ENCODE data around the gene POLR2J3.
"Not testable (repeated sequence)": the region's sequence is repeated elsewhere in the genome, so short reads cannot be mapped to it uniquely, and the experiment has no call there.

The POLR2J3 gene

DNA sequence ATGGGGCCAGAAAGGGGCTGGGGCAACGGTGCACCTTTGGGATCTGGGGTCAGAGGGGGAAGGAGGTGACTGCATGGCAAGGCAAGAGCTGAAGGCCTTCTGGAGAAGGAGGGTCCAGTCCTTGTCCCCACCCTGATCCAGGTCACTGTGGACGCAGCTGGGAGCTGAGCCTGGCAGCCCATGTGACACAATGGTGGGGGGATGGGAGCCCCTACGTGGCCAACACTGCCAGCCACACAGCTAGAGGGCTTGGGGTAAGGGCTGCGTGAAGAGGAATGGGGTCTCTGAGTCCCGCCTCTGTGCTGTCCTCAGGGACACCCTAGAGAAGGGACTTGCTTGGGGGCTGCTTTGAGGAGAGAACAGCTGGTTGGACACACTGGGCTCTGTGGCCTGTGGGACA, 9.3 kb upstream of the POLR2J3 start:
- DNase-seq: not testable (repeated sequence)

DNA sequence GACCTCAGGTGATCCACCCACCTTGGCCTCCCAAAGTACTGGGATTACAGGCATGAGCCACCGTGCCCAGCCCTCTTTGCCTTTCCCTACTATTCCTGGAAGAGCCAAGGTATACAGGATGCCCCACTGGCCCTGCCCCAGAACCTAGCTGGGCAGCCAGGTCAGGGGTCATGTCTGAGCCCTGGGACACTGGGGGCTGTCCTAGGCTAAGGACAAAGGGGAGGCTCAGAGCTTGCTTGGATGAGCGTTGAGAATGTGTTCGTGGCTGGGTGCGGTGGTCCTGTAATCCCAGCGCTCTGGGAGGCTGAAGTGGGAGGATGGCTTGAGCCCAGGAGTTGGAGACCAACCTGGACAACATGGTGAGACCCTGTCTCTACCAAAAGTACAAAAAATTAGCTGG, 6.1 kb upstream of the POLR2J3 start:
- DNase-seq: peak; percentile 58

DNA sequence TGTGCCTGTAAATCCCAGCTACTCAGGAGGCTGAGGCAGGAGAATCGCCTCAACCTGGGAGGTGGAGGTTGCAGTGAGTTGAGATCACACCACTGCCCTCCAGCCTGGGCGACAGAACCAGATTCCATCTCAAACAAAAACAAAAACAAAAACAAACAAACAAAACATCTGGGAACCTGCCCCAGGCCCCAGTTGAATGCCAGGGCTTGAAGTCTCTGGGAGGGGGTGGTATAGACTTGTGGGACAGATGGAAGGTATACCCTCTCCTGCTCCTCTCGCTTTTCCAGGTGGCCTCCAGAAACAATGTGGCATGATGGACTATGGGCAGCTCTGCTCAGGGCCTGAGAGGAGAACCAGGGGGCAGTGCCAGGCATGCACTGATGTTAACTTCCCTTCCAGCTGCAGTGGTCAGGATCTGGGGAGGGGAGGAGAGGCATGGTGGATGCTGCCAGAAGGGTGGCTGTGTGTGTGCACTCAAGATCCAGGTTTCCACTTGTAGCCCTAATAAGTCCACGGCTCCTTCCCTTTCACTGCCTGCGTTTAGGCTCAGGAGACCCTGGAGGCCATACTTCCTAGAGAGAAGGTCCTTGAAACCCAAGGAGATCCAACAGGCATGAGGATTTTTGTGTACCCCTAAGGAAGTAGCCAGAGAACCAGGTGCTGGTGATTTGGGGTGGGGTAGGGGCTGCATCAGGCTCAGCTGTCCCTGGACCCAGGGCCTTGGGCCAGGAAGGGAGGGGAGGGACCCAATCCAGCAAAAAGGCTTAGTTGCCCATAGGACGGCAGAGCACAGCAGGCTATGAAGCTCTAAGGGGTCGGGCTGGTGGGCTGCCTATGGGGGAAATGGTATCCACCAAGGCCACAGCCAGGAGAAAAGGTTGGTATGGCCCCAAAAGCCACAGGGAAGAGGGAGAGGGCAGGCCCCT, 5.2 kb upstream of the POLR2J3 start:
- peak; percentile 52 for DNase-seq

DNA sequence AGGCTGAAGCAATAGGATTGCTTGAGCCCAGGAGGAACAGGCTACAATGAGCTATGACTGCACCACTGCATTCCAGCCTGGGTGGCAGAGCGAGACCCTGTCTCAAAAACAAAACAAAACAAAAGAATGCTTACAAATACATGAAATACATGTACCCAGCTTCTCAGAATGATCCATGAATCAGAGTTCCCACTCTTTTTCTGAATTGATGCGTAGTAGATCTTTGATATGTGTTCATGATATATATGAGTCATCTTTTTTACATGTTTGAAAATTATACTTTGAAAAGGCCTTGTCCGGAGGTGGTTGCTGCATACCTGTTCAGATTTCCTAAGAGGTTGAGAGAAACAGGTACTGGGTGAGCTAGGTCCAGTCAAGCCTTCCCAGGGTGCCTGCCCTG, 4.0 kb upstream of the POLR2J3 start:
- DNase-seq: not testable (repeated sequence)

DNA sequence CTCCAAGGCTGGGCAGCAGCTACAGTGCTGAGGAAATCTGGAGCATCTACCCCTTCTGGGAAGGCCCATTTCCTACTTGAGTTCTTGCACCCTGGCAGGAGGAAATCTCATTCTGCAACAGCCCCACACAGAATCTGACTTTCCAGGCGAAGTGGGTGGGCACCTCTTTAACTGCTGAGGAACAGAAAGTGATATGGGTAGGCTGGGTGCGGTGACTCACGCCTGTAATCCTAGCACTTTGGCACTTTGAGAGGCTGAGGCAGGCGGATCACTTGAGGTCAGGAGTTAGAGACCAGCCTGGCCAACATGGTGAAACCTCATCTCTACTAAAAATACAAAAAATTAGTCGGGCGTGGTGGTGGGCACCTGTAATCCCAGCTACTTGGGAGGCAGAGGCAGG, 2.2 kb upstream of the POLR2J3 start:
- DNase-seq: not testable (repeated sequence)

DNA sequence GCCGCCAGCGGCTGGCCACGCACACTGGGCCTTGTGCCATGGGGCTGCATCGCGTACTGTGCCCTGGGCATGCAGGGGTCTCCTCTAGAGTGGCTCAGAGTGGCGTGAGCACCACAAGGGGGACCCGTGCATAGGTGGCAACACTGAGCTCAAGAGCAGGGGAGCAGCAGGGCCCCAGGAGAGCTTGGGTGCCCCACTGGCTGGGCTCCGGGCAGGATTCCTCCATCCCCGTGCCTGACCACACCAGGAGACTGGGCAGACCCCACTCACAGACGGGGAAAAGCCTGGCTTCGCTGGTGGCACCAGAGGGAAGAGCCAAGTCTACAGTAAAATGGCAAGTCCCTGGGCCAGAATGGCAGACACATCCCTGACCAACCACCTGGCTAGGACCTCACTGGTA, 3.8 kb downstream of the POLR2J3 start:
- DNase-seq: not testable (repeated sequence)

DNA sequence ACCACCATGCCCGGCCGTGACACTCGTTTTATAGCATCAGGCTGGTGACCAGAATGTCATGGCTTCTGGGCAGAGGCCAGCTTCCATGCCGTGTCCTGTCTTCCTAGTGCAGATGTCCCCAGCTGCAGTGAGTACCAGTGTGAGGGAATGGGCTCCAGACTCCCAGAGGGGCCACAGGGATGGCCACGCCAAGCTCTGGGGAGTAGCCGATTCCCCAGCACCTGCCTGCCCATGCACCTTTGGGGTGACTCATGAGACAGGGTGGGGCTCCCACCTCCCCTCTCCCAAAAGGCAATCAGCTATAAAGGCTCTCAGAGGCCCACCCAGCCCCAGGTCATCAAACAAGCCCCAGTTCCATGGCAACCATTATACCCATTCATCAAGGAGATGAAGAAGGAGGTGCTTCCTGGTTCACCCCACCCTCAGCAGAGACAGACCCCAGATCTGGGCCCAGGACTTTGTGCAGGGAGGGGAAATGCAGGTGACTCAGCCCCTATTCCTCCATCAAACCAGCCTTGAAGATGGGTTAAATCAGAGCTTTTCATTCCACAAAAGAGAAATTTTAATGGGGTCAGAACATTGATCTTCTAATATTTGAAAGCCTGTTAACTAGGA, 21.5 kb downstream of the POLR2J3 start, which contains the start of gene SPDYE2:
Gene SPDYE2, plus strand, starts transcription at position 419 of the 615 bp plus-strand sequence. CDS start 2,030 bp downstream, outside the sequence.
- DNase-seq: not testable (repeated sequence)

DNA sequence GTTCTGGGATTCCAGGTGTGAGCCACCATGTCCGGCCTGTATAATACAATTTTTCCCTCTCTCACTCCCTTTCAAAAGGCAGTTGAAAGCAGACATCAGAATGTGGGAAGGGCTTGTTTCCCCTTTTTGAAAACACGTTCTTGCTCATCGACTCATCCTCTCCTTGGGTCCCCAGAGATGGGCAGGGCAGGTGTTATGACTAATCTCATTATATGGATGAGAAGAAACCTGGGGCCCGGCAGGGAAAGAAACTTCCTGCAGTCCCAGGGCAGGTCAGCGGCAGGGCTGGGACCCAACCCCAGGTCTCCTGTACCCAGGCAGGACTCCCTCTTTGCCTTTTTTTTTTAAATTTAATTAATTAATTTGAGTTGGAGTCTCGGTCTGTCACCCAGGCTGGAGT, 26.0 kb downstream of the POLR2J3 start:
- not testable (repeated sequence) for DNase-seq

DNA sequence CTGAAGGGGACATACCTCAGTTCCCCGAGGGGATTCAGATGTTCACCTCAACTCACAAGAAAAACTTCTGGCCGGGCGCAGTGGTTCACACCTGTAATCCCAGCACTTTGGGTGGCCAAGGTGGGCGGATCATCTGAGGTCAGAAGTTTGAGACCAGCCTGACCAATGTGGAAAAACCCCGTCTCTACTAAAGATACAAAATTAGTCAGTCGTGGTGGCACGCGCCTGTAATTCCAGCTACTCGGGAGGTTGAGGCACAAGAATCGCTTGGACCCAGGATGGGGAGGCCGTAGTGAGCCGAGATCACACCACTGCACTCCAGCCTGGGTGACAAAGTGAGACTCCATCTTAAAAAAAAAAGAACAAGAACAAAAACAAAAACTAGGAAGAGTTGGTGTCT, 27.1 kb downstream of the POLR2J3 start:
- not testable (repeated sequence) for DNase-seq

DNA sequence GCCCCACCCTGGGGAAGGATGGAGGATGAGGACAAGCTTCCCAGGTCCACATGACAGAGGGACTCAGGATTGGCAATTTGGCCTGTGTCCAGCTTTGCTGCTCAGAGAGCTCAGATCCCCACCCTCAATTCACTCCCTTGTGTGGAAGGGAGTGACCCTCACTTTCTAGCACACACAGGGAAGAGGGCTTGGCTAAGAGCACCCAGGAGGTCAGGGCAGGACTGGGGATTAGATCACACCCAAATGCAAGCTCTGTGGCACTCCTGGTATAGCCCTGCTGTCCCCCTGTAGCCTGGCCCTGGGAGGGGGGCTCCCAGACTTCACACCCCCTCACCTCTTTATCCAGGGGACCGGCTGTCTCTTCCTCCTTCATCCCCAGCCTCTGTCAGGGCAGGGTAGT, 28.0 kb downstream of the POLR2J3 start:
- not testable (repeated sequence) for DNase-seq

DNA sequence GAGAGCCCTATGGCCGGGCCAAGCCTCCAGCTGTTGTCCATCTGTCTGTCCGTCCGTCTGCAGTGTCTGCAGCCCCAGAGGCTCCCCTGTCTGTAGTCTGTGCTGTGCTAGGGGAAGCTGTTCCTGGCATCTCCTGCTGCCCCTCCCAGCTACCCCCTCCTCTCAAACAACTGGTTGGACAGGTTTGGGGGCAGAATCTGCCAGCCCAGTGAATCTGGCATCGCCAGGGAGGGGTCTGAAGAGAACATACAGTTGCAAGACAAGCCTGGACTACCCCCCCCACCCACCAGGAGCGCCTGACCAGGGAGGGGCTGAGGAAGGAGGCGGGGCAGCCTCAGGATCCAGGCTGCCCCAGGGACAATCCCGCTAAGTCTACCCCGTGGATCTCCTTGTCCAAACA, 28.8 kb downstream of the POLR2J3 start, which contains the start of gene UPK3BL2:
Gene UPK3BL2, minus strand, starts transcription at position 101 of the 400 bp plus-strand sequence. Its CDS starts 60 bp downstream, at position 41.
- not testable (repeated sequence) for DNase-seq

DNA sequence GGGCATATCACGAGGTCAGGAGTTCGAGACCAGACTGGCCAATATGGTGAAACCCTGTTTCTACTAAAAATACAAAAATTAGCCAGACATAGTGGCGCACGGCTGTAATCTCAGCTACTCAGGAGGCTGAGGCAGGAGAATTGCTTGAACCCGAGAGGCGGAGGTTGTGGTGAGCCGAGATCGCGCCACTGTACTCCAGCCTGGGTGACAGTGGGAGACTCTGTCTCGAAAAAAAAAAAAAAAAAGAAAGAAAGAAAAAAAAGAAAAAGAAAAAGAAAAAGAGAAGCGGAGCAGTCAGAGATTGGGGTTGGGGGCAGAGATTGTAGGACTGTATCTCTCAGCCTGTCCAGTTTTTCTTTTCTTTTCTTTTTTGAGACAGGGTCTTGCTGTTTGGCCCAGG, 29.6 kb downstream of the POLR2J3 start:
- DNase-seq: not testable (repeated sequence)

DNA sequence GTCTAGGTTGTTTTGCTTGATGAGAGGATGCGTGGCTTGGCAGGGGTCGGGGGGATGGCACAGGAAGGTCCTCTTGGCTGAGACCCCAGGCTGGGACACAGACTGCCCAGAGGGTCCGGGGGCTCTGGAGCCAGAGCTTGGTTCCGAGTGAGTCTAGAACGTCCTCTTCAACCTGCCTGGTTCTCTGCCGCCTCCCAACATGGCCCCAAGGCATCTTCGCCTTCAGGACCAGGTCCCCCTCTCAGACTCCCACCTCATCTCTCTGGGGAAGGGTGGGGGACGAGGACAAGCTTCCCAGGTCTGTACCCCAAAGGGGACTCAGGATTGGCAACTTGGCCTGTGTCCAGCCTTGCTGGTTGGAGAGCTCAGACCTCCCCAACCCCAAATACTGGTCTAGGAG, 30.3 kb downstream of the POLR2J3 start:
- DNase-seq: not testable (repeated sequence)

DNA sequence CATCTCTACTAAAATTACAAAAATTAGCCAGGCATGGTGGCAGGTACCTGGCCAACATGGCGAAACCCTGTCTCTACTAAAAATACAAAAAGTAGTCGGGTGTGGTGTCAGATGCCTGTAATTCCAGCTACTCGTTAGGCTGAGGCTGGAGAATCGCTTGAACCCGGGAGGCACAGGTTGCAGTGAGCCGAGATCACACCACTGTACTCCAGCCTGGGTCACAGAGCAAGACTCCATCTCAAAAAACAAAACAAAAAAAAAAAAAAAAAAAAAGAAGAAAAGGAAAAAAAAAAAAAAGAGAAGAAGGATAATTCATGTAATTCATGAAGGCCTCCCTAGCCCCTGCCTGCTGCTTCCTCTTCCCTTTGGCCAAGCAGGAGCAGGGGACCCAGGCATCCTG, 31.8 kb downstream of the POLR2J3 start:
- not testable (repeated sequence) for DNase-seq

DNA sequence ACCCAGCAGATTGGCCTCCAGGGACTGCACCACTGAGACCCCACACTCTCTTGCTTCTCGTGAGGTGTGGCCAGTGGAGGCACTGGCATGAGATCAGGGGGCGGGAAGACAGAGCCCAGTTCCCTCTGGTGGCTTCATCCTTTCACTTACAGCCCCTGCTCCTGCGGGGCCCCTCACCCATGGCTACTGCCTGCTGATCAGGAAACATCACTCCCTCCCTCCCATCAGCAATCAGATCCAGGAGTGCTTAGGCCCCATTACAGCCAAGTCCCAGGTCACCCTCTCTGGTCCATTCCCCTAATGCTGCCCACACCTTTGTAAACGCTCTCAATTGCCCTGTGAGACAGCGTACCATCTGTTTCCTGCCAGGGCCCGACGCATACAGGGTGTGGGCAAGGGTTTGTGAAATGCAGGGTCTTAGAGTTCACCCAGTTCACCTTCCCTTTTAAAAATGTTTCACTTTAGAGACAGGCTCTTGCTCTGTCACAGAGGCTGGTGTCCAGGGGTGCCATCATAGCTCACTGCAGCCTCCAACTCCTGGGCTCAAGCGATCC, 37.2 kb downstream of the POLR2J3 start:
- DNase-seq: not testable (repeated sequence)

DNA sequence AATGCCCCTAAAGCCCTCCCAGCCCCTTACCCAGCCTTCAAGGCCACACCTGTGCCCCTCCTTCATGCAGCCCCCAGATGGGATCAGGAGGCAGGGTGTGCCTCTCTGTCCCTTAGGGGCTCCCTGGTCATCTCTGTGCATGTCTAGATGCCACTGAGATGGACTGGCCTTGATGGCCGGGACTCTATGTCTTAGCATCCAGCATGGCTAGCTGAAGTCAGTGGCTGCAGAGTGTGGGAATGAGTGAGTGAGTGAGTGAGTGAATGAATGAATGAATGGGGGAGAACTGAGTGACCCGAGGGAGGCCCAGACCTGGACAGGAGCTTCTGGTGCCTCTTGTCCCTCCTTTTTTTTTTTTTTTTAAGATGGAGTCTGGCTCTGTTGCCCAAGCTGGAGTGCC, 40.3 kb downstream of the POLR2J3 start:
- peak; percentile 47 for DNase-seq

DNA sequence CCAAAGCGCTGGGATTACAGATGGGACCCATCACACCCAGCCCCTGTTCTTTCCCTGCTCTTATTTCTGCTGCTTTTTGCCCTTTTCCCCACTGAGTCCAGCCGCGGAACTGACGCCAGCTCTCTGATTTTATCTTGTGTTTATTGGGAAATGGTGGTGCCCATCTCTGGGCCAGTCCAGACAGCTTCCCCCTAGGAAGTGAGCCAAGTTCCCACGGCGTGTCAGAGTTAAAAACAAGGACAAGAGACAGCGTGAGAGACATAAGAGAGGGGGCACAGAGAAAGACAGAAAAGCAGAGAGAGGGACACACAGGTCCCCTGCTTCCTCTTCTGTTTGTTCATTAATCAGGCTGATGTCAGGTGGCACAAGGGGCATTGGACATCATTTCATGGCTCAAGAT, 40.8 kb downstream of the POLR2J3 start:
- DNase-seq: not testable (repeated sequence)

DNA sequence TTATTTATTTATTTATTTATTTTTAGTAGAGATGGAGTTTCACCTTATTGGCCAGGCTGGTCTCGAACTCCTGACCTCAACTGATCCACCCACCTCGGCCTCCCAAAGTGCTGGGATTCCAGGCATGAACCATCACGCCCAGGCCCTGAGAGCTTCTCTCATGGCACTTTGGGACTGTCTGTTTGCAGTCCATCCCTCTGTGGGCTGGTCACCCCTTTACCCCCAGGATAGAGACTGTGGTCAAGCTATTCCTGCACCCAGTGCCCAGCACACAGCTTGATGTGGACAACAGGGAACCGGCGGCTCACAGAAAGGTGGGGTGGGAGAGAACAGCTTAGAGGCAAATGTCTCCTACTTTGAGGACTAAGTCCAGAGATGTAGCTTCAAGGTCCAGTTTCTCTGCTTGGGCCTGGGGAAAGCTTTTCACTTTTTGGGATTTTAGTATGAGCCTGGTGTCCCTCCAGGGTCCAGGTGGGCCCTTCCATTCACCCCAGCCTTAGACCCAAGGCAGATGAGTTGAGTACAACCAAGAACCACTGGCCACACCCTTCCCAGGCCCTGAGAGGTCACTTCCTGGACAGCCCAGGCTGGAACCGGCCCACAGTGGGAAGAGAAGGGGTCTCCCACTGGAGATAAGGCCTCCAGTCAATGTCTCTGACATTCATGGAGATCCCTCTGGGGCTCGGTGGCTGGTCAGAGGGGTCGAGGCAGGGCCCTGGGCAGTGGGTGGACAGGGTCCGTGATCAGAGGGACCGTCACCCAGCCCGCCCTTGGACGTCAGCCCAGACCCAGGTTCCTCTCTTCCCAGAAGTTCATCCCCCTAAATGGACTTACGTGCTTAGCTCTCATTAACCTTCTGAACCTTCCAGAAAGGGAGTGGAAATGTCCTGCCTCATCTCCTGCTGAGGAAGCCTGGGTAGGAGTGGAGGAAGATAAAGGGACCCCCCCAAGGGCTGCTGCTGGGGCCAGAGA, 44.3 kb downstream of the POLR2J3 start:
- peak; percentile 51 for DNase-seq

DNA sequence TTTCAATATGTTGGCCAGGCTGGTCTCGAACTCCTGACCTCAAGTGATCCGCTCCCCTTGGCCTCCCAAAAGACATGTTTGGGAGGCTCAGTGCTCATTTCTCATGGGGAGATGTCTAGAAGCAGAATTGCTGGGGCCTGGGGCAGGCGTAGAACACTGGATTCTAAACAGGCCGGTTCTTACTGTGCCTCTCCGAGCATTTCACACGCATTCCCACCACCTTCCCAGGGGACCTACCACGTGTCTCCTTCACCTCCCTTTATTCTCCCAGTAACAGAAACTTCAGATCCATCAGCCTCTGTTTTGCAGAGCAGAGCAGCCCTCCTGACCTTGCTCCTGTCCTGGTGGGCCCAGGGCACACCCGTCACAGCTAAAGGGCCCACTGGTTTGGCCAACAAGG, 45.2 kb downstream of the POLR2J3 start:
- not testable (repeated sequence) for DNase-seq

DNA sequence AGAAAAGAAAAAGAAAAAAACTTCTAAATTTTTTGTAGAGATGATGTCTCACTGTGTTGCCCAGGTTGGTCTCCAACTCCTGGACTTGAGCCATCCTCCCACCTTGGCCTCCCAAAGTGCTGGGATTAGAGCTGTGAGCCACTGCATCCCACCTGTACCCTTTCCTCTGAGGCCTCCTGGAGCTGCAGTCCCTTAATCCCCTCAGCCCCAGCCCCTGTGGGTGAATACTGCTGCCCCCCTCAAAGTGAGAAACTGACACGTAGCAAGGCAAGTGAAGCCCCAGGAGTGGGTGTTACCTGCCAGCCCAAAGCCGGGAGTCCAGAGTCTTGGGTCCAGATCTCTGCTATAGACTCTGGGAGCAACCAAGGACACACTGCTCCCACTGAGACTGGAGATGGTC, 47.6 kb downstream of the POLR2J3 start:
- DNase-seq: peak; percentile 54

DNA sequence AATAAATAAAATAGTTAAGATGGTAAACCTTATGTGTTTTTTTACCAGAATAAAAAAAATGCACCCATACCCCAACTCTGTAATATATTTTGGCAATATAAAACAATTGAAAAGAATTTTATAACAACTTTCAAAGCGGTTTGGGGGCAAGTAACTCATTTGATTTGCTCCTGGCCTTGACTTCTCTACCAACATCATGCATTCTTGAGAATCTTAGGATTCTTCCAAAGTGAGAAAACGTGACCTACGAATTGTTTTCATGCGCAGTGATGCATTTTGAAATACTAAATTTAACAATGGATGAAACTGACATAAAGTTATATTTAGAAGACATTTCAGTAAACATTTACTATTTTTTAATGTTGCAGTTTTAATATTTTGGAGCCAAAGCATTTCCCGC, 51.6 kb downstream of the POLR2J3 start:
- DNase-seq: not testable (repeated sequence)

DNA sequence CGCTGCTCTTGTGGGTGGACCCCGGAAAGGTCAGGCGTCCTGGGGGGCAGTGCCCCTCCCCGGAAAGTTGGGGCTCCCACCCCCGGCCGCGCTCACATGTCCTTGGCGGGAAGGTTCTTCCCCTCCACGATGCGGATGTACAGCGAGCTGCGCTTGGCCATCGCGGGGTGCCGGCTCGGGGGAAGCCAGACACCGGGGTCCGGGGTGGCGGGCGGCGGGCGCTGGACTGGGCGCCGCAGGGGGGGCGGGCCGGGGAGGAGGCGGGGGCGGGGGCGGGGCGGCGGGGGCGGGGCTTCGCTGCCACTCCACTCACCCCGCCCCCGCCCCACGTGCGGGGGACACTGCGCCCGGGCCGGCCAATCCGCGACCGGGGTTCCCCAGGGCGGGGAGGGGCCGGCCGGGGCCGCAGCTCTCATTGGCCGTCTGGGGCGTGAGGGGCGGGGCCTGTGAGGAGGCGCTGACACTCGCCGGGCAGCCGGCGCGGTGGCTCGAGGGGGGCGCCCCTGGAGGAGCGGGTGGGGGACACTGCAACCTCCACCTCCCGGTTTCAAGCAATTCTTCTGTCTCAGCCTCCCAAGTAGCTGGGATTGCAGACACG, 54.7 kb downstream of the POLR2J3 start, which contains the start of gene RASA4B:
Gene RASA4B, minus strand, starts transcription at position 228 of the 598 bp plus-strand sequence. Its CDS starts 67 bp downstream, at position 161.
- DNase-seq: peak; percentile 60

Data from activated CD8-positive, alpha-beta memory T cell treated with anti-CD3 and anti-CD28 coated beads for 24 hours (primary cell).